ENCODE measurements around the gene ROBO4.
A peak's percentile ranks its signal among the peaks of the same experiment; 100 is the strongest.

The ROBO4 gene

DNA sequence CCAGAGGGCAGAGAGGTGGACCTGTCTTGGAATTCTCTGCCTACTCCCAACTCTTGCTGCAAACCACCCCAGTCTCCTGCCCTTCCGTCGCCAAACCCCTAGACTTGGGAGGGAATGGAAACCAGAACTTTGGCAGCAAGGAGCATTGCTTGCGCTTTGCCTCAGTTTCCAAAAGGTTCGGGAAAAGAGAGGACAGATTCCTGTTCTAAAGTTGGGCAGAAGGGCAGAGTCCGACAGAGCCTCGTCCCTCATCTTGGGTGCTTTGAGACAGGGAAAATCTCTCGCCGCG lies 32.8 kb downstream of the ROBO4 start:
- no peaks in the 10 kb centered on the region for H3K9me3 Mint-ChIP-seq
- no peak overlapping the region for H3K4me3 Mint-ChIP-seq
- no peak overlapping the region for H3K27ac Mint-ChIP-seq
- H3K36me3 Mint-ChIP-seq (ENCODE audit: low read depth): no peaks in the 10 kb centered on the region
- H3K27me3 Mint-ChIP-seq: peaks cover 85% of the 10 kb centered on the region
- peaks cover 28% of the 10 kb centered on the region for H3K4me1 Mint-ChIP-seq (ENCODE audit: low read depth)

DNA sequence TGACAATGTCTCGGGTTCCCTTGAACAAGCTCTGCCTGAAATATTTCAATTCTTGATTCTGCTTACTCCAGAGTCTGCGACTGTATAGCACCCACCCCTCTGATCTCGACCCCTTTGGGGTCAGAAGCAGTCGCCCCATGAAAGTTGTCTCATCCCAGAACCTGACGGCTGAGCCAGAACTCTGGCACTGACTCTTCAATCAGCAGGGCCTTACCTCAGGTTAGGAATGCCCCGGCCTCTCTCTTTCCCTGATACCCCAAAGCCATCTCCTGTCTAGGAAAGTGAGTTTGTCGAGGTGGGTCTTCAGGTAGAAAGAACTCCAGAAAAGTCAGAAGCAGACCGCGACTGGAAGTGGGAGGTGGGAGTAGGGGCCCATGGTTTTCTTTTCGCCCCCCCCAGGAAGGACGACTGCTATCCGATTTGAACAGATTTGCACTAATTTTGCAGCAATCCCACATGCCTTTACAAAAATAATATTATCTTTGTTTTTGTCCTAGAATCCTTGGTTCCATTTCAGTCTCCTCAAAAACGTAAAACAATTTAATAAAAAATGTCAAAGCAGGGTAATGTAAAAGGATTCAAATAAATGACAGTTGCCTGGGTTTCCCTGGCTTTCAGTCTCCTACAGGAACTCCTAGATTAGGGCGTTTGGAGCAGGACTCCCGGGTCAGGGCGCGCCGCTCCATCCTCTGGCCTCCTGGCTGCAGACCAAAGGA lies 33.3 kb downstream of the ROBO4 start:
- Mint-ChIP-seq H3K27me3 (peaks cover 83% of the 10 kb centered on the region), H3K9me3 (no peaks in the 10 kb centered on the region), H3K4me1 (ENCODE audit: low read depth) (peaks cover 28% of the 10 kb centered on the region)

DNA sequence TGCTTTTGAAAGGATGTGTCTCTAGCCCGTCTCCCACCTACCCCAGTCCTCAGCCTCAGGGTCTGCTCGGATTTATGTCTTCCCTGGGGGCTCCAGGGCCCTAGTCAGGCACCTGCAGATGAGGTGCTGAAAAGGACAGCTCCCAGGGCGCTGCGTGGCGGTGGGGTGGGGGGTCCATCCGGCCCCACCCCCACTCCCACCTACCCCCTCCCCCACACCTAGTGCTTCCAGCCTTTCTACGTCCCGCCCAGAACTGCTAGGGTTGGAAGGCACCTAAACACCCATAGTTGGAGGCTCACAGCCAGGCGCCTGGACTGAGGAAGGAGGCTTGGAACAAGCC lies 33.9 kb downstream of the ROBO4 start:
- Mint-ChIP-seq H3K4me3 (no peak overlapping the region), H3K27ac (no peak overlapping the region), H3K9me3 (no peaks in the 10 kb centered on the region), H3K36me3 (ENCODE audit: low read depth) (no peaks in the 10 kb centered on the region), H3K27me3 (peaks cover 78% of the 10 kb centered on the region), H3K4me1 (ENCODE audit: low read depth) (peaks cover 25% of the 10 kb centered on the region)

More for the DNA sequence above, 33.3 kb downstream of the ROBO4 start:
- no peaks in the 10 kb centered on the region for H3K36me3 Mint-ChIP-seq (ENCODE audit: low read depth)
- H3K27ac Mint-ChIP-seq: no peak overlapping the region
- H3K4me3 Mint-ChIP-seq: no peak overlapping the region

DNA sequence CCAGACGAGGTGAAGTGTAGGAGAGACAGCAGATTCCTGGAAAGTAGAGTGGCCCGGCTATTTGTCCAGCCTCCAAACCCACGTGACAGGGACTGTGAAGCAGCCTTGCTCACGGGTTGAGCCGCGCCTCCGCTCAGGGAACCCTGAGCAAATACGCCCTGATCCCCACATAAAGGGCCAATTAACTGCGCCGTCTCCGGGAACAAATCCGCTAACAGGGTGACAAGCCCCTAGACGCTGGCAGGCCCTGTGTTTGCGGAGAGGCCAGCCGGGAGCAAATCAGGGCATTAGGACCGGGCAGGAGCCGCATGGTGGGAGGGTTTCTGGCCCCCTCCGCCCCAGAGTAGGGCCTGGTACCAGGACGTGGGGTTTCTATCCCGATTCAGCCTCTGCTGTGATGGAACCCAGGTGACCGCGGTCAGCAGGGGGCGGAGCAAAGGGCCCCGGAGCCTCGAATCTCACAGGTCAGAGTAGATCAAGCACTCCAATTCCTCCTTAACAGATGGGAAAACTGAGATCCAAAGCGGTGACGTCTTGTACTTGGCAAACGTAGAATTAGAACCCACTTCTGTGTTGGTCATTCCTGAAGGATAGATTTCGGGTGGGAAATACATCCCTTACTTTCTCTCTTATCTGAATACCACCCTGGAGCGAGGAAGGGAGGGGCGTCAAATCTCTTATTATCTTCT lies 34.4 kb downstream of the ROBO4 start:
- peaks cover 20% of the 10 kb centered on the region for H3K4me1 Mint-ChIP-seq (ENCODE audit: low read depth)
- H3K27me3 Mint-ChIP-seq: peaks cover 73% of the 10 kb centered on the region
- no peaks in the 10 kb centered on the region for H3K36me3 Mint-ChIP-seq (ENCODE audit: low read depth)
- no peaks in the 10 kb centered on the region for H3K9me3 Mint-ChIP-seq
- H3K4me3 Mint-ChIP-seq: no peak overlapping the region
- no peak overlapping the region for H3K27ac Mint-ChIP-seq

DNA sequence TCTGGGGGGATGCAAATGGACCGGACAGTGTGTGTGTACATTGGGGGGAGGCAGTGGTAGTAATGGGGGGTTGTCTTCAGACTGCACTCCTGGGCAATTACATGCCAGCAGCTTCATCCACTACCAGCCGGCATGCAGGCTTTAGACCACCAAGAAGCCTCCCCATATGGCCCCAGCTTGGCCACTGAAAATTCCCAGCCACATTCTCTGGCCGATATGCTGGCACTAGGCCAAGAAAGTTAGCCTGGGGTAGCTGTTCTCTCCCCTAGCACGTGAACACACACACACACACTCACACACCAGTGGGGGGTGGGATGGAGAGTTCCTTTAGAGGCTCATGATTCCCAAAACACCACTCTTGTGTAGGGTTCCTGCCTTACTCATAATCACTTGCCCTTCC lies 36.0 kb downstream of the ROBO4 start:
- H3K27me3 Mint-ChIP-seq: peaks cover 60% of the 10 kb centered on the region

DNA sequence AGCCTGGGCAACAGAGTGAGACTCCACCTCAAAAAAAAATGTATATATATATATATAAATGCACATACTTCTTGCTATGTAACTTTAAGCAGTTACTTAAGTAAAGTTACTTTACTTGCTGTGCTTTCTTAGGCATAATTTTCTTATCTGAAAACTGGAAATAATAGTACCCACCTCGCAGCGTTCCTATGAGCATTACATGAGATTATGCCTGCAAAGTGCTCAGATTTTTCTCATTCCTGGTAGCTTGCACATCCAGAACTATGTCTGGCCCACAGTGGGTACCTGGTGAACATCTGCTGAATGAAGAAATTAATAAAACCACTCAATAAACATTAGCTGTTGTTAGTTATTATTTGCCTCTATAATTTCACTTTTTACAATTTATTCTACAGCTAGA lies 38.5 kb downstream of the ROBO4 start:
- peaks cover 5% of the 10 kb centered on the region for H3K4me1 Mint-ChIP-seq (ENCODE audit: low read depth)
- peaks cover 47% of the 10 kb centered on the region for H3K27me3 Mint-ChIP-seq
- no peak overlapping the region for H3K4me3 Mint-ChIP-seq
- no peak overlapping the region for H3K27ac Mint-ChIP-seq
- H3K36me3 Mint-ChIP-seq (ENCODE audit: low read depth): no peaks in the 10 kb centered on the region
- H3K9me3 Mint-ChIP-seq: no peaks in the 10 kb centered on the region

More for the DNA sequence above, 36.0 kb downstream of the ROBO4 start:
- Mint-ChIP-seq H3K4me3 (no peak overlapping the region), H3K27ac (no peak overlapping the region), H3K36me3 (ENCODE audit: low read depth) (no peaks in the 10 kb centered on the region), H3K4me1 (ENCODE audit: low read depth) (peaks cover 12% of the 10 kb centered on the region), H3K9me3 (no peaks in the 10 kb centered on the region)

DNA sequence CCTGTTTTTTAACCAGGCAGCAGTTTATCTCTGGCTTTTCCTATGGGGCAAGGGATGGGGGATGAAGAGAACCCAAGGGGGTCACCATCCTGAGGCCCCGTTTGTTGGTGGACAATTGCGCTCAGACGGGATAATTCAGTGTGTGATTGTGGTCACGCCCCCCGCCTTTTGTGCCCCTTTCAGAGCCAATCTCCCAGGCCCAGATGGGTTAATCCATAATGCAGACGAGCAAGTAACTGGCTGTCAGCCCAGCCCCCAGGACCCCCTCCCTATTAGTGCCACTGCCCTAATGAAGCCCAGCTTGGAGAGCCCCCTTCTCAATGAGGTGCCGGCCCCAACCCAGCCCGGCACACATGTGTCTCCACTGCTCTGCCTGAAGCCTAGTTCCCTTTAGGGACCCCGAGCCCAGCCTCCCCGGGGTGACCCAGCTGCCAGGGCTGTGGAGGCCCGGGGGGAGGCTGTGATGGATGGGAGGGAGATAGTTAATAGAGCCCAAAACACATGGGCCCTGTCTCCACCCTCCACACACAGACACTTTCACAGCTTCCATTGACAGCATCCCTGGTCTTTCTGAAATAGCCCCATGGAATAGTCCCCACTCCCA lies 51.5 kb downstream of the ROBO4 start:
- Mint-ChIP-seq H3K9me3 (no peaks in the 10 kb centered on the region), H3K27ac (no peak overlapping the region), H3K4me3 (no peak overlapping the region), H3K4me1 (ENCODE audit: low read depth) (no peaks in the 10 kb centered on the region), H3K27me3 (peaks cover 91% of the 10 kb centered on the region), H3K36me3 (ENCODE audit: low read depth) (no peaks in the 10 kb centered on the region)

DNA sequence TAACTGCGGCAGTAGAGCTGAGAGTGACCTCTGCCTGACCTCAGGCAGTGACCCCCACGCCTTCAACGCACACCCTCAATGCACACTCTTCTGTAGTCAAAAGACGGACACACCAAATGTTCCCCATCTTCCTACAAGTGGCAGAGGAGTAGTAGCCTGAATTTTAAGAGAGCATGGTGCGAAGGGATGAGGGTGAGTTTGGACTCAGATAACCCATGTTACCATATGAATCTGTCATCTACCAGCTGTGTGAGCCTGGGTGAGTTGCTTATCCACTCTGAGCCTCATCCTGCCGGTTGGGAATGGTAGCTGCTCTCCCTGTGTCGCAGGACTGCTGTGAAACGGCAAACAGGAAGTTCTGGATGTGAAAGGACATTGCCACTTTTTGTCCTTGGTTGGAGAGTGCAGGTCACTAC lies 53.0 kb downstream of the ROBO4 start:
- Mint-ChIP-seq H3K36me3 (ENCODE audit: low read depth) (no peaks in the 10 kb centered on the region), H3K27ac (no peak overlapping the region), H3K27me3 (peaks cover 93% of the 10 kb centered on the region), H3K4me3 (no peak overlapping the region), H3K9me3 (no peaks in the 10 kb centered on the region), H3K4me1 (ENCODE audit: low read depth) (peaks cover 6% of the 10 kb centered on the region)

DNA sequence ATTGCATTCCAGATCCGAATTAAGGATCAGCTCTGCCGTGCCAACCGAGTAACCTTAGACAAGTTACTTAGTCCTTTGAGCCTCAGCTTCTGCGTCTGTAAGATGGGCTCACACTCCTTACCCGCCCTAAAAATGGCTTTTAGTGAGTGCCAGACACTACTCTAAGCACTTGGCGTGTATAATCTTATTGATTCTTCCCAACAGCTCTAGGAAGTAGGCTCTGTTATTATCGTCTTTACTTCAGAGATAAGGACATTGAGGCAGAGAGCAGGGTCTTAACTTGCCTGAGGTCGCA lies 54.1 kb downstream of the ROBO4 start:
- Mint-ChIP-seq H3K27me3 (peaks cover 89% of the 10 kb centered on the region), H3K27ac (no peak overlapping the region), H3K4me1 (ENCODE audit: low read depth) (peaks cover 6% of the 10 kb centered on the region), H3K36me3 (ENCODE audit: low read depth) (no peaks in the 10 kb centered on the region), H3K9me3 (no peaks in the 10 kb centered on the region), H3K4me3 (no peak overlapping the region)

DNA sequence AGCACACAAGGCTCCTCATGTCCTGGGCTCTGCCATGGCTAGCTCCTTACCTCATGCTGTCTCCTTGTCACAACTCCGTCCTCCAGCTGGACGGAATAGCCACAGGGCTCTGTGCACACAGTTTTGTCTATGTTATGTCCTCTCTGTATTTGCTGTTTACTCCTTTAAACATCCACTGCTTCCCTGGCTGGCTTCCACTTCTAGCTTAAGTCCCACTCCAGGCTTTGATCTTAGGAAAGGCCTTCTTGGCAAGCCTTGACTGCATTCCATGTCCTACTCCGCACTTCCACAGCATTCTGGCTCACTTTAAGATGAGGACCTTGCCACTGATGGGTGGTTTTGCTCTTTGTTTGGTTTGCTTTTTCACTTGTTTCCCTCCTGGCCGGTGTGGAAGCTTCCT lies 55.4 kb downstream of the ROBO4 start:
- no peak overlapping the region for H3K27ac Mint-ChIP-seq

DNA sequence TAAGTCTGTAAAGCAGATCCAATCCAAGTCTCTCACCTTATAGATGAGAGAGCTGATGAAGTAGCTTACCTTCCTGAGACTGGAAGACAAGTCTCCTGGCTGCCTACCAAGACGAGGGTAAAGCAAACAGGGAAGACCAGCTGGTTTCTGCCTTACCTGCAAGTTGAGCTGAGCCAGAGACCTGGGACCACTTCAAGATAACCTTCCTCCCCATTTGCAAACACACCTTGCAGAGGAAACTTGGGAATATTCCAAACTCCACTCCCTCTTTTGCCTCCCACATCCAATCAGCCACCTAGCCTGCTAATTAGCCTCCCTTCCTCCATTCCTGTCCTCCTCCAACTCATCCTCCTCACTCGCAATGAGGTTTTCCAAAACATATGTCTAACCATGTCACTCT lies 55.8 kb downstream of the ROBO4 start:
- Mint-ChIP-seq H3K27me3 (peaks cover 89% of the 10 kb centered on the region), H3K4me3 (no peak overlapping the region), H3K4me1 (ENCODE audit: low read depth) (peaks cover 11% of the 10 kb centered on the region), H3K36me3 (ENCODE audit: low read depth) (no peaks in the 10 kb centered on the region), H3K27ac (no peak overlapping the region), H3K9me3 (no peaks in the 10 kb centered on the region)

More for the DNA sequence above, 55.4 kb downstream of the ROBO4 start:
- Mint-ChIP-seq H3K9me3 (no peaks in the 10 kb centered on the region), H3K4me3 (no peak overlapping the region), H3K36me3 (ENCODE audit: low read depth) (no peaks in the 10 kb centered on the region), H3K27me3 (peaks cover 89% of the 10 kb centered on the region), H3K4me1 (ENCODE audit: low read depth) (peaks cover 6% of the 10 kb centered on the region)

DNA sequence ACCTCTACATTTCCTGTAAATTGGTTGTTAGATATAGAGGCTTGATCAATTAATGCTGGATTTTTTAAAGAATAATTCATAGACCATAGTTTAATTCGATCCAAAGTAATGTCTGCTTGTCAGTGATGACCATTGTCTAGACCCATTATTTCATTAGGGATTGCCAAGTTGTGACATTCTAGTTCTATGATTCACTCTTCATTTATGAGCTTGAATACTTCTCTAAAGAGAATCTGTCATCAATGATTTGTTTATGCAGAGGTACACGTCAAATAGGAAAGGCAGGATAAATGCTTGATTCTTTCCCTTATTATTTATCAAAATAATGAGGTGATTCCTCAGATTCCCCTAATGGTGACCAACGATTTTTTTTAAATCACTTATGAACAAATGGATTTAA lies 56.5 kb downstream of the ROBO4 start:
- no peak overlapping the region for H3K27ac Mint-ChIP-seq
- no peaks in the 10 kb centered on the region for H3K36me3 Mint-ChIP-seq (ENCODE audit: low read depth)
- H3K27me3 Mint-ChIP-seq: peaks cover 85% of the 10 kb centered on the region
- no peak overlapping the region for H3K4me3 Mint-ChIP-seq
- H3K4me1 Mint-ChIP-seq (ENCODE audit: low read depth): peaks cover 15% of the 10 kb centered on the region
- no peaks in the 10 kb centered on the region for H3K9me3 Mint-ChIP-seq

DNA sequence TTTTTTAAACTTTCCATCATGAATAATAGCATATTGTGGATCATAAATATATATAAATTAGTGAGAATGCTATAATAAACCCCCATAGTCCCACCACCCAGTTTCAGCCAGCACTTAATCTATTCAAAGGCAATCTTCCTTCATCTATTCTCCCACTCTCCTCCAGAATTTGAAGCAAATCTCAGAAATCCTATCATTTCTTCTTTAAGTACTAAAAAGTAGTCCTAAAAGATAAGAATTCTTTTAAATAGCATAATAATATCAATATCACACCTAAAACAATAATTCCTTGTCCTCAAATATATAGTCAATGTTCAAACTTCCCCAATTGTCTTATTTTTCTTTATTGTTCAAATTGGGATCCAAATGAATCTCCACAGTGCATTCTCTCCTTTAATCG lies 57.0 kb downstream of the ROBO4 start:
- Mint-ChIP-seq H3K9me3 (no peaks in the 10 kb centered on the region), H3K27me3 (peaks cover 84% of the 10 kb centered on the region), H3K4me1 (ENCODE audit: low read depth) (peaks cover 18% of the 10 kb centered on the region), H3K36me3 (ENCODE audit: low read depth) (no peaks in the 10 kb centered on the region), H3K27ac (no peak overlapping the region), H3K4me3 (no peak overlapping the region)

DNA sequence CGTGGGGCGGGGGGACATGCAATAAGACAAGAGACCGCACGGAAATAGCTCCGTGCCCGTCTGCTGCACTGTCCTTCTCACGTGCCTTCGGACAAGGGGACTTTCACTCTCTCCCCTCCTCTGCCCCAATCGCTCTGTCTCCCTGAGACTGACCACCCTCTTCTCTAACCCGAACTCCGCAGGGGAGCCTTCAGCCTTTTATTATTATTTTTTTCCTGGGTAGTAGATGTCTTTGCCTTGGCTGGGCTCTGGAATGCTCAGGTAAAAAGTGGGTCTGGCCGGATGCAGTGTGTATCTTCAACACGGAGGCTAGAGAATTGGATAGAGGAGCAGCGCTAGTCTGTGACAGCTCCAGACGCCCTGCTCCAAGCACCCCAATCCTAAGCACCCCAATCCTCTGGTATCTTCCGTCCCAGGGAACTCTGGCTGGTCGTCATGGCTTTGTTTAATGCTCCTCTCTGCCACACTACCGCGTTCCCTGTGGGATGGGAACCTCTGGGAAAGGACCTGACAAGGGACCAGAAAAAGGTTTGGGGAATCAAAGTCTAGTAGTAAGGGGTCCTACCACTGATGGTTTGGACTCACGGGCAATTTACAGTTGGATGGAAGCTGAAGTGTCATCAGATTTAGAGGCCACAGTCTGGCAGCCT lies 57.6 kb downstream of the ROBO4 start:
- Mint-ChIP-seq H3K9me3 (no peaks in the 10 kb centered on the region), H3K27ac (no peak overlapping the region), H3K4me3 (peak overlapping the region; percentile 35)

DNA sequence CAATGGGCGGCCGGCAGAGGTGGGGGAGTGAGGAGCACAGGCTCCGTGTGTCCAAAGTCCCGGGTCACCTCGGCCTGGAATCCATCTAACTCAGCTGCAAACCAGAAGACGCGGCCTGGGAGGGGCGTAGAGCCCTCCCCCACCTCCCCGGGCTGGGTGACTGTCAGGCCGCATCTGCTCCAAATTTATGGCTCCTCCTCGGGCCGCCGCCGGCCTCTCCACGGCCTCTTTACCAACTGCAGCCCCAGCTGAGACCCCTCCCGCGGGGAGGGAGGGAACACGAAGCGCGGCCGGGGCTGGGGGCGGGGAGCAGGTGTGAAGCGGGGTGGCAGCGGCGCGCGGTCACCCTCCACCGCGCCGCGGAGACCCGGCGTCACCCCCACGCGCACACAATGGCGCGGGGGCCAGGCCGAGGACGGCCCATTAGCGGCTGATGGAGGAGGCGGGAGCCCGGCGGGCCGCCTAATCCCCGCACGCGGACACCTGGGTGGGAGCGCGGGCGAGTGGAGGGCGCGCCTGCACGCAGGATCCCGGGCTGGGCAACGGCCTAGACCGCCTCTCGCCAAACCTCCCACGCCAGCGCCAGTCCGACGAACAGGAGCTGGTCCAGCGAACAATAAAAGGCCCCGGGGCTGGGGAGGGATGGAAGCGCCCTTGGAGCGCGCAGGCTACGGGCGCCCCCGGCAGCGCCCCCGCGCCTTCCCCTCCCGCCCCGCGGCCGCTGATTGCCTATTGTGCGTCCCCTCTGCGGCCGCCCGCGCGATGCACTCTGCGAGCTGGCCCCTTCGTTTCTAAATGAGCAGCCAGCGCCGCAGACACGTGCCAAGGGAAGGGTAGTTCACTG lies 58.3 kb downstream of the ROBO4 start:
- peaks cover 18% of the 10 kb centered on the region for H3K4me1 Mint-ChIP-seq (ENCODE audit: low read depth)
- no peaks in the 10 kb centered on the region for H3K9me3 Mint-ChIP-seq
- peak overlapping the region; percentile 30 for H3K4me3 Mint-ChIP-seq

More for the DNA sequence above, 57.6 kb downstream of the ROBO4 start:
- H3K27me3 Mint-ChIP-seq: peaks cover 81% of the 10 kb centered on the region
- H3K4me1 Mint-ChIP-seq (ENCODE audit: low read depth): peaks cover 18% of the 10 kb centered on the region
- H3K36me3 Mint-ChIP-seq (ENCODE audit: low read depth): no peaks in the 10 kb centered on the region

More for the DNA sequence above, 58.3 kb downstream of the ROBO4 start:
- no peak overlapping the region for H3K27ac Mint-ChIP-seq
- peaks cover 74% of the 10 kb centered on the region for H3K27me3 Mint-ChIP-seq
- H3K36me3 Mint-ChIP-seq (ENCODE audit: low read depth): no peaks in the 10 kb centered on the region

Data from stimulated activated naive CD8-positive, alpha-beta T cell treated with anti-CD3 and anti-CD28 coated beads, Interleukin-15, Interleukin-2, amounts not matched to agents 100 ng/mL and 50 ng/mL, for 24 hours (primary cell).